Sigmoid colon (tissue), 7 donors: ENCODE measurements around the gene ABCA1. TPM values are rescaled to one million over a fixed set of nuclear protein-coding genes. Genes with fewer than 3 reads are reported as not detected.

Source experiments
- DNase-seq: peaks from one replicate; pipeline ENCODE4 v3.0.0-alpha.2; 2019
- H3K27ac ChIP-seq, 4 donors: fragments of 200-600 bp; sonication (generic); one replicate each; pipeline ENCODE4 v1.5.1; 2016 to 2019; ENCODE audit warnings: mild to moderate bottlenecking in 1 of 4
- H3K27me3 ChIP-seq, 3 donors: fragments of 200-600 bp; sonication (generic); one replicate each; pipeline ENCODE4 v1.5.1; 2019; ENCODE audit warnings: mild to moderate bottlenecking in 1 of 3
- H3K36me3 ChIP-seq, 4 donors: fragments of 200-600 bp; sonication (generic); one replicate each; pipeline ENCODE4 v1.5.1; 2016 to 2019
- H3K4me1 ChIP-seq, 4 donors: fragments of 200-600 bp; sonication (generic); one replicate each; pipeline ENCODE4 v1.5.1; 2017 to 2019
- H3K4me3 ChIP-seq, 4 donors: fragments of 200-600 bp; sonication (generic); one replicate each; pipeline ENCODE4 v1.5.1; 2017 to 2019; ENCODE audit warnings: mild to moderate bottlenecking in 2 of 4, moderate library complexity in 1 of 4
- H3K9me3 ChIP-seq, 4 donors: fragments of 200-600 bp in 3 of 4; sonication (generic) in 3 of 4; one replicate each; pipeline versions ENCODE4 v1.5.1 to v1.6.1; 2013 to 2019
- CTCF ChIP-seq, 4 experiments: fragments of 450-650 bp in 3 of 4; fragments of 200-600 bp in 1 of 4; IDR thresholded peaks; one replicate each; pipeline ENCODE4 v1.5.1; 2016 to 2019; ENCODE audit warnings: antibody characterized with exemption in 4 of 4, mild to moderate bottlenecking in 3 of 4, moderate library complexity in 2 of 4
- EP300 ChIP-seq, 4 donors: sonication (generic); formaldehyde crosslinking; IDR thresholded peaks; one replicate each; pipeline ENCODE4 v1.6.1; 2017; ENCODE audit warnings: antibody characterized with exemption in 4 of 4
- POLR2A ChIP-seq, 2 donors: fragments of 450-650 bp; IDR thresholded peaks; one replicate each; pipeline ENCODE4 v1.6.1; 2016; ENCODE audit warnings: antibody characterized with exemption in 2 of 2, mild to moderate bottlenecking in 2 of 2, moderate library complexity in 2 of 2
- POLR2AphosphoS5 ChIP-seq, 4 donors: sonication (generic); formaldehyde crosslinking; IDR thresholded peaks; one replicate each; pipeline ENCODE4 v1.6.1; 2017; ENCODE audit warnings: antibody characterized with exemption in 4 of 4
- WGBS, 2 donors: extraction: QIAGEN DNeasy Blood & Tissue Kit; methylation state at CpG; one replicate each; pipeline ENCODE4 v1.1.7; 2013; 5-methylcytosine and 5-hydroxymethylcytosine counted together
- intact Hi-C: fragments of 100-400 bp; cut with DNase I; formaldehyde crosslinking; loops from one replicate; pipeline ENCODE4 v1.15.1; 2023
- polyA plus RNA-seq, 3 donors: library from polyadenylated mRNA; stranded (reverse); fragments of 200-250 nt; gene quantifications; one replicate each; pipeline ENCODE4 v1.2.3, GENCODE V29; 2013
- total RNA-seq, 4 donors: library from RNA; depleted of rRNA; stranded (reverse); fragments of >200 nt; gene quantifications; one replicate each; pipeline ENCODE4 v1.1.0, GENCODE V29; 2016
- donor health status: healthy with polysubstance abuse.
- donor health status: Bipolar disorder and iron deficiency.
- donor health status: healthy.

The ABCA1 gene
- total and polyA plus RNA-seq, 7 donors = 2.4 to 110 (median 76.7) TPM

GRCh38 chr9:104853683-104854082, 74.3 kb downstream of the ABCA1 start:
- TF ChIP-seq POLR2A (IDR thresholded peaks at IDR 0.05) (no peak), POLR2AphosphoS5 (IDR thresholded peaks at IDR 0.05) (no peak), EP300 (IDR thresholded peaks at IDR 0.05) (no peak), CTCF (IDR thresholded peaks at IDR 0.05) (no peak)
- H3K4me1 ChIP-seq = peaks cover 0 to 85% (median 45%) of the 10 kb centered on the region in 4 donors
- no peak overlapping the region for H3K4me3 ChIP-seq
- H3K36me3 ChIP-seq = peaks cover 16 to 70% (median 24%) of the 10 kb centered on the region in 4 donors
- no peak for DNase-seq
- intact Hi-C loops = no loop called here
- no peaks in the 10 kb centered on the region for H3K9me3 ChIP-seq
- H3K27me3 ChIP-seq = no peaks in the 10 kb centered on the region
- H3K27ac ChIP-seq = no peak overlapping the region

DNA sequence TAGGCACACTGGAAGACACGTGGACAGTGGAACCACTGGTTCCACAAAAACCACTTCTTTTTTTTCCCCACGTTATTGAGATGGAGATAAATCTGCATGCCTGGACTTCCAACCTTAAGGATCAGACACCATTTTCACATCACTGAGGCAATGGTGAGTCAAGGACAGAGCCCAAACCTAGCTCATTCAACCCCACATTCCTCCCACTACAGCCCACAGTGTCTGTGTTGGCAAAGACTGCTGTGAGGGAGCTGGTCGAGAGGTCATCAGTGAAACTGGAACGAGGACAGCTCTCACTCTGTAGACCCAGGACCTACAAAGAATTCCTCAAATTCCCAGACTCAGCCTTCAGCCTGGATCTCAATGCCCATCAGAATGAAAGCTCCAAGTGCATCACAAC, 74.8 kb downstream of the ABCA1 start:
- intact Hi-C loops = no loop called here
- TF ChIP-seq POLR2AphosphoS5 (IDR thresholded peaks at IDR 0.05) = no peak
- no peak for TF ChIP-seq POLR2A (IDR thresholded peaks at IDR 0.05)
- TF ChIP-seq EP300 (IDR thresholded peaks at IDR 0.05) = no peak
- TF ChIP-seq CTCF (IDR thresholded peaks at IDR 0.05) = no peak

DNA sequence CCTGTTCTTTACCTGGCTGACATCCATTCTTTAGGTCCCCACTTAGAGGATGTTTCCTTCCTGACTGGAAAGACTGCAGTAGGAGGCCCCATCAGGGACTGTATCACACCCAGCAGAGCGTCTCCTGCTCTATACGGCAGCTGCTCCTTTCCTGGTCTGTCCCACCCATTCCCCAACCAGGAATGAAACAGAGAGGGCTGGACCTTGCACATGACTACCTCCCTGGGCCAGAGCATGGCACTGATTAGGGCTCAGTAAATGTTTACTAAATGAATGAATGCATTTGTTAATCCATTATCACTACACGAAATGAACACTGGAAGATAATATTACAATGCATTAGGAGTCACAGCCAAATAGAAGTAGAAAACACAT, 76.4 kb downstream of the ABCA1 start:
- Histone ChIP-seq H3K9me3 (no peaks in the 10 kb centered on the region), H3K4me1 (peaks cover 0 to 75% (median 36%) of the 10 kb centered on the region in 4 donors), H3K27me3 (no peaks in the 10 kb centered on the region), H3K36me3 (peaks cover 11 to 52% (median 19%) of the 10 kb centered on the region in 4 donors), H3K4me3 (no peak overlapping the region), H3K27ac (no peak overlapping the region)
- 62 to 73% methylated on average over 3 of the region's 3 CpGs for WGBS, 2 donors
- DNase-seq = no peak
- TF ChIP-seq EP300 (IDR thresholded peaks at IDR 0.05) = no peak
- TF ChIP-seq POLR2AphosphoS5 (IDR thresholded peaks at IDR 0.05) = no peak
- TF ChIP-seq POLR2A (IDR thresholded peaks at IDR 0.05) = no peak
- no peak for TF ChIP-seq CTCF (IDR thresholded peaks at IDR 0.05)
- intact Hi-C loops = no loop called here

More for the DNA sequence above, 74.8 kb downstream of the ABCA1 start:
- Histone ChIP-seq H3K36me3 (peaks cover 16 to 68% (median 22%) of the 10 kb centered on the region in 4 donors), H3K9me3 (no peaks in the 10 kb centered on the region), H3K27me3 (no peaks in the 10 kb centered on the region), H3K27ac (no peak overlapping the region), H3K4me1 (peaks cover 0 to 85% (median 41%) of the 10 kb centered on the region in 4 donors), H3K4me3 (no peak overlapping the region)
- 86 to 87% methylated on average over 4 of the region's 4 CpGs for WGBS, 2 donors
- DNase-seq = no peak

GRCh38 chr9:104850786-104851545, 77.0 kb downstream of the ABCA1 start:
- Histone ChIP-seq H3K27me3 (no peaks in the 10 kb centered on the region), H3K36me3 (peaks cover 8 to 48% (median 17%) of the 10 kb centered on the region in 4 donors), H3K4me1 (peaks cover 0 to 69% (median 34%) of the 10 kb centered on the region in 4 donors), H3K4me3 (no peak overlapping the region), H3K27ac (no peak overlapping the region), H3K9me3 (no peaks in the 10 kb centered on the region)
- intact Hi-C loops = no loop called here
- 84 to 89% methylated on average over 6 of the region's 6 CpGs for WGBS, 2 donors
- DNase-seq = no peak
- no peak for TF ChIP-seq CTCF (IDR thresholded peaks at IDR 0.05)
- no peak for TF ChIP-seq EP300 (IDR thresholded peaks at IDR 0.05)
- TF ChIP-seq POLR2A (IDR thresholded peaks at IDR 0.05) = no peak
- TF ChIP-seq POLR2AphosphoS5 (IDR thresholded peaks at IDR 0.05) = no peak
